AML-193 (cell line): ENCODE results near the gene CALD1.

ENCODE experiments used
- DNase-seq, 2 experiments: peaks; one replicate each; lab custom pipeline; 2025; lab: John Stamatoyannopoulos, UW

CALD1 gene

DNA sequence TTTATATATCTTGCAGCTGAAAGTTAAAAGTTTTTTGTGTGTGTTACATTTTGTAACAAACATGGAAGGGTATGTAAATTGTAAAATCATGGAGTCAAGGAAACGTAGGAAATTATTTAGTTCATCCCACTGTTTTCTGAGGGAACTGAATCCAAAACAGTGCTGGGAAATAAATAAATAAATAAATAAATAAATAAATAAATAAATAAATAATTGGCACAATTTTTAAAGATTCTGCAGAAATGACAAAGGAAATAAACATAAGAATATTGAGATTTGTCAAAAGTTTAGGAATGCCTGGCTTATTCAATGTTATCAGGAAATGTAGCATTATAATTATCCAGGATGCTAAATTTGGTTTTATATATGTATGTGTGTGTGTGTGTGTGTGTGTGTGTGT, 115.5 kb downstream of the CALD1 start:
- no peak for DNase-seq

DNA sequence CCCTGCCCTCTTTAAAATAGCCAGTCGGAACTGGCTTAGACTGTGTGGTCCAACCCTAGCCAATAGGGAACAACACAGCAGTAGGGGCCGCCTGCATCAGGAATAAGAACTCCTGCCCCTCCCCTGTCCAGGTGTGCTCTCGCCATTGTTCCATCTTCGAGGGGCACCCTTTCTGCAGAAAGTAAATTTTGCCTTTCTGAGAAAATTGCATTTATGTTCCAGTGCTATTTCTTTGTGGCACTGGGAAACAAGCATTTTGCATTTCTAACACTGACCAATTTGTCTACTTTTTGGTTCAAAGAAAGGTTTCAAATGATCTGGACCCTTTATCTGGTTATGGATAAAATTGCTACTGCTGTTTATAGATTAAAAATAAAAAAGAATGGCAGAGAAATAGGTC, 116.6 kb downstream of the CALD1 start:
- DNase-seq: no peak

DNA sequence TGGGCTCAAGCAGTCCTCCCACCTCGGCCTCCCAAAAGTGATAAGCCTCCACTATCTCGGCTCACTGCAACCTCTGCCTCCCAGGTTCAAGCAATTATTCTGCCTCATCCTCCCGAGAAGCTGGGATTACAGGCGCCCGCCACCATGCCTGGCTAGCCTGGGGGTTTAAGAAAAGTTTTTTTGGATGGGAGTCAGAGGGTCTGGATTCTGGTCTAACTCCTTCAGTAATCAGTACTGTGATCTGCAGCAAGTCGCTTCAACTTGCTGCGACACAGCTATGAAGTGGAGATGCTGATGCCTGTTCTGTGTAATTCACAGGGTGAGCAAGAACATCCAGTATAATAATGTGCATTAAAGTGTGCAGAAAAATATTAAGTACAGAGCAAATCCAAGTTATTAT, 118.5 kb downstream of the CALD1 start:
- no peak for DNase-seq

DNA sequence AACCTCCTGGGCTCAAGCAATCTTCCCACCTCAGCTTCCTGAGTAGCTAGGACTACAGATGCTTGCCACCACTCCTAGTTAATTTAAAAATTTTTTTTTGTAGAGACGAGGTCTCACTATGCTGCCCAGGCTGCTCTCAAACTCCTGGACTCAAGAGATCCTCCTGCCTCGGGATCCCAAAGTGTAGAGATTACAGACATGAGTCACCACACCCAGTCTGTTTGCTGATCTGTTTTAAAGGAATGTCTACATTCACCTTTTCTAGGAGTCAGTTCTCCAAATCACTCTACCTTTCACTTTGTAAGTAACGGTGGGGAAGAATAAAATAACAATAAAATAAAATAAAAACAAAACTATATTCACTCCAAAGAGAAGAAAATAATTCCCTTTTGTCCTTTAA, 120.3 kb downstream of the CALD1 start:
- DNase-seq: no peak

DNA sequence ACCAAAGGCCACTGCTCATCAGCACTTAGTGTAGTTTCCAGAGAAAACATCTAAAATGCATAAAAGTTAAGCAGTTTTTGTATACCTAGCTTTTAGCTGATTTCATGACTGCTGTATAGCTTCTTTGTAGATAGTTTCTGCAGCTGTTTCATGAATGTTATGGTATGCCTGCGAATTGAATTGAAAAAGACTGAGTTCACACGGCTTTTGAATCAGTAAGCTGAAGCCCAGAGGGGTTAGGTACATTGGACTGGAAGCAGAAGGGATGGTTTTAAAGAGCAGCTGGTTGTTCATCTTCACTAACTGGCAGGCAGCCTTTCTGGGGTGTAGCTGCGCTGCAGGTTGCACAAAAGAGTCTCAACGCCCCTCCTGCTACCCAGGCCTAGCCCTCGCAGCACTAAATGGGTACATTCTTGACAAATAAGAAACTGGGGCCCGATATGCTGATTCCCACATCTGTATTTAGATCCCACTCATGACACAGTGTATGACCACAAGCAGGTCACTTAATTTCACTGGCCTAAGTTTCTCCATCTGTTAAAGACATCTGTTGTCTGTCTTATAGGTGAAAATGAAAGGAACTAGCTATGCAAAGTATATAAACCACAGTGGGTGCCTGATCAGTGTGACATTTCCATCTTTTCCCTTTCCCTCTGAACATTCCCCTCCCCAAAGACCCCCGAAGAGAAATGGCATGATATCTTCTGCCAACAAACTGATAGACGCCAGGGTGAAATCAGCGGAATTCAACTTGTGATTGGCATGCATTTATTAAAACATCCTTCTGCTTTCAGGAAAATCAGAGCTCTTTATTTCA, 120.9 kb downstream of the CALD1 start:
- no peak for DNase-seq

DNA sequence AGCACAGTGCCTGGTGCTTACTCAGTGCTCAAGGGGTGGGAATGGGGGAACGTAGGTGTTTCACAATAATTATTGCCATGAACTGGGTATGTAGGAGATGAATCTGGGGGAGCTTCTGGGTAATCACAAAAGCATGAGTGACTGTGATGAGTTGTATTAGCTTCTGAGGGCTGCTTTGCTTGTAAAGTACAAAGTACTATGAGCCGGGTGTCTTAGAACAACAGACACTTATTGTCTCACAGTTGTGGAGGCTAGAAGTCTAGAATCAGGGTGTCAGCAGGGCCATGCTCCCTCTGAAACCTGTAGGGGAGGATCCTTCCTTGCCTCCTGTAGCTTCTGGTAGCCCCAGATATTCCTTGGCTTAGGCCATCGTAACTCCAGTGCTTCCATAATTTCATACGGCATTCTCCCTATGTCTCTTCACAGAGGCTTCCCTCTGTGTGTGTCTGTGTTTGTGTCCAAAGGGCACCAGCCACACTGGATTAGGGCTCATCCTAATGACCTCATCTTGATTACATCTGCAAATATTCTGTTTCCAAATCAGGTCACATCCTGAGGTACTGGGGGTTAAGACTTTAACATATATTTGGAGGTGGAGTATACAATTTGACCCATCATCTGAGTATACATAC, 122.1 kb downstream of the CALD1 start:
- DNase-seq: no peak

DNA sequence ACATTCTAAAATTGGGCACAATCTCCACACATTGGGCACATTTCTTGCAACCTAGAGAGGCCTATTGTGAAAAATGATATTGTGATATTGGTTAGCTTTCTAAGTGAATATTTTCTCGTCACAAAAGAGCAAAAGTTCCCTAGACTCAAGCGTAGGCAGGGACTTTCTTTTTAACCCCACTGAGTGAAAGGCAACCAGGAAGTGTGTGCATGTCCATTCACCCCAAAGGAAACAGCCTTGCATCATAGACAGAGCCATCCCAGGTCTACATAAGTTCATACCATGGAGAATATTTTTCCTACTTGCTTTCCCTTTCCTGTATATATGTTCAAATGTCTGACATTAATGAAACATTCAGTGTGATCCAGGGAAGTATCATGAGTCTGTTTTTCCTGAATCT, 122.6 kb downstream of the CALD1 start:
- no peak for DNase-seq

DNA sequence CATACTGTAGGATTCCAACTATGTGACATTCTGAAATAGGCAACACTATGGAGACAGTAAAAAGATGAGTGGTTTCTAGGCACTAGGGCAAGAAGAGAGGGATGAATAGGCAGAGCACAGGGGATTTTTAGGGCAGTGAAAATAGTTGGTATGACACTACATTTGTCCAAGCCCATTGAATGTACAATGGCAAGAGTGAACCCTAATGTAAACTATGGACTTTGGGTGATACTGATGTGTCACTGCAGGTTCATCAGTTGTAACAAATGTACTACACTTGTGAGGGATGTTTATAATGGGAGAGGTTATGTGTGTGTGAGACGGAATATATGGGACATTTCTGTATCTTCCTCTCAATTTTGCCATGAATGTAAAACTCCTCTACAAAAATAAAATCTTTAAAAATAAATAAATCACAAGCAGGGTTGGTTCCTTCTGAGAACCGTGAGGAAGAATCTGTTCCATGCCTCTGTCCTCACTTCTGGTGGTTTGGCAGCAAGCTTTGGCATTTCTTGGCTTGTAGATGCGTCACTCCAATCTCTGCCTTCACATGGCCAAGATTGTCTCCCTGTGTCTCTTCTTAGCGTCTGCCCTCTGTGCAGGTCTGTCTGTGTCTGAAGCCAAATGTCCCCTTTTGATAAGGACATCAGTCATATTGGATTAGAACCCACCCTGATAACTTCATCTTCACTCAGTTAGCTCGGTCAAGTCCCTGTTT, 123.8 kb downstream of the CALD1 start:
- DNase-seq: no peak

DNA sequence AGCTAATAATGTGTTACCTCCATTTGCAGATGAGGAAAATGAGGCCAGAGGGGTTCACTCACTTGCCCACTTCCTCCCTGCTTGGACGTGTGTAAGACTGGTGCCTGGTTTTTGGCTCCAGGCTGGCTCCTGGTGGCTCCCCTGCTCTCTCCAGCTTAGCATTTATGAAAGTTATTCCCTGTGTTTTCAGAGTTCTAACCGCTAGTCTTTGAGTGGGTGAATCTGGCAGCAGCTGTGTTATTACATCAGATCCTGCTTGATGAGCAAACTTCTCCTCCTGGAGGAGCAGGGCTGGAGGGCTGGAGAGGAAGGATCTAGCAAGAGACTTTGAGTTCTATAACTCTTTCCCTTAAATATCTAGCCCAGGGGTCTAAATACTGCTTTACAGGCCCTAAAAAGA, 125.9 kb downstream of the CALD1 start:
- no peak for DNase-seq

DNA sequence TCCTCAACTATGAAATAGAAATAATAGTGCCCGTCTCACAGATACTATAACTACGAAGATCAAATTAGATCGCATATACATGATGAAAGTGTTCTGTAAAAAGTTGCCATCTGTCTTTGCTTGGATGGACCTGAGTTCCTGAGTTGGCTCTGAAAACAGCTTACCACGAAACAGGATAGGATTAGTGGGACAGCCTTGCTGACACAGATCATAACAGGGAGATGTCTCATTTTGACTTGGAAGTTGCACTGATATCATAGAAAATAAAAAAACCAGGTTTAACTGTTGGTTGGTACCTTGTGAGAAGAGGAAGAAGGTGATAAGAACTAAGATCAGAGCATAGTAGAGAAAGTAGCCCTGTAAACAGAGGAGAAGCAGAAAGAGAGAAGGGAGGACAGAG, 127.6 kb downstream of the CALD1 start:
- DNase-seq: no peak

DNA sequence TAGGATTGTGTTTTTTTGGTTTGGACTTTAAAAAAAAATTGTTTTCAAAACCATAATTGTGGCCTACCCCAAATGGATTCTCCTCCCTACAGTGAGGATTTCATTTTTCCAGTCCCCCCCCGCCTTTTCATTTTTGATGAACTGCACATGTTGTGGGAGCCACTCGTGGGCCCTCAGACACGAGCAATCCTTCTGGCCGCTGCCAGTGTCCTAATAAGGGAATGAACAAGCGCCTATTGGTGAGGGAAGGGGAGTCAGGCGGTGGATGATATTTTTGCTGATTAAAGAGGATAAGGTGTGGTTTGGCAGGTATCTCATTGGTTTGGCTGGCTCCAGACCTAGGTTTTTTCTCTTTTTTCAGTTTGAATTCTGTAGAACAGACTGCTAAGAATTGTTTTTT, 128.2 kb downstream of the CALD1 start:
- no peak for DNase-seq

DNA sequence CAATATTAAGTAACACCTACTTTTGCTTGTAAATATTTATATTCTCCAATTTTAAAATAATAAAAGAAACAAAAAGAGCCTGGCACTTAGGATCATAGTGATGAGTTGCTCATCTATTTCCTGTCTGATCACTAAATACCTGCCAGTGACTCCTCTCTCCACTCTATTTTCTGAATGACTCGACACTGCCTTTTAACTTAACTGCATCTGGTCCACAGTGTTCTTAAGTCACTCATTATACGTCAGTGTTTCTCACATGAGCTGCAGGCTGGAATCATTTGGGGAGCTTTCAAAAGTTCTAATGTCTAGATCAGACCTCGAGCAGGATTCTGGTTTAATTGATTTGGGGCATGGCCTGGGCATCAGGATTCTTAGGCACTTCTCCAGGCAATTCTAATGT, 128.9 kb downstream of the CALD1 start:
- DNase-seq: no peak

DNA sequence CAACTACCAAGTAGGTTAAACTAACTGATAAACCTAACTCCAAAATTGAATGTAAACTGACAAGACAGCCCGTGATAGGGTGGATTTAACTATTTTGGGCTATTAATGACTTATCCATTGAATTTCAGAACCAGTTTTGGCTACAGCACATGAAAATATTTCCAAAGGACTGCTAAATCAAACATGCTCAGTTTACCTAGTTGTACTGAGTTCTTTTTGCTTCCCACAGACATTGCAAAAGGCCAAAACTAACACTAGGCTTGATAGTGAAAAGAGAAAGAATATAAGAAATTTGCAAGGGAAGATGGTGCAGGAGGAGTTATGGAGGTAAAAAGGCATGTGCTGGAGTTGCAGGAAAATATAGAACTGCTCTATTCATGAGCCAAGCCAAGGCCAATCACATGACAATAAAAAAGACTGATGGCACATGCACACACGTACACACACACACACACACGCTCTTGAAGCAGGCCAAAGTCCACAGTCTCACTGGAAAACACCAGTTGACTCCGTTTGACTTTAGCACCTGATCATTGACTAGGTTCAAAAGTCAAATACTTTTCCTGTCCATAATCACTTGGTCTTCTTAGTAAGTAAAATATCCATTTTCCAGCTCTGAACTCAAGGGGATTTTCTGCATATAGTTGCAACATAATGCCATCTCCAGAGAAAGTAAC, 130.9 kb downstream of the CALD1 start:
- DNase-seq: no peak

DNA sequence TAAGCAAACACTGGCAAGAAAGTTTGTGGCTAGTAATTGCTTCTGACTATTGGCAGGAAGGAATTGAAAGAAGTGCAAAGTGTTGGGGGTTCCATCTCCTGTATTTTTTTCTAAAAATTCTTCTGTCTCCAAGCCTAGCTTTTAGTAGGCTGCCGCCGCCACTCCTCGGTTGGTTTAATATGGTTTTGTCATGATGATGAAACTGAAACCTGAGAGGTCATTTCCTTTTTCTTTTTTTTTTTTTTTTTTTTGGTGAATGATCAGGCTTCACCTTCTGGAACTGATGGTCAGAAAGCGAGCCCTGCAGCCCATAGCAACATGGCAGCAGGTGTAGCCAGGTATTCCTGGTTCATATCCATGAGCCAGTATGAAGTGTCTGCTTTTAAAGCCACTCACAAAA, 131.5 kb downstream of the CALD1 start:
- DNase-seq: no peak

DNA sequence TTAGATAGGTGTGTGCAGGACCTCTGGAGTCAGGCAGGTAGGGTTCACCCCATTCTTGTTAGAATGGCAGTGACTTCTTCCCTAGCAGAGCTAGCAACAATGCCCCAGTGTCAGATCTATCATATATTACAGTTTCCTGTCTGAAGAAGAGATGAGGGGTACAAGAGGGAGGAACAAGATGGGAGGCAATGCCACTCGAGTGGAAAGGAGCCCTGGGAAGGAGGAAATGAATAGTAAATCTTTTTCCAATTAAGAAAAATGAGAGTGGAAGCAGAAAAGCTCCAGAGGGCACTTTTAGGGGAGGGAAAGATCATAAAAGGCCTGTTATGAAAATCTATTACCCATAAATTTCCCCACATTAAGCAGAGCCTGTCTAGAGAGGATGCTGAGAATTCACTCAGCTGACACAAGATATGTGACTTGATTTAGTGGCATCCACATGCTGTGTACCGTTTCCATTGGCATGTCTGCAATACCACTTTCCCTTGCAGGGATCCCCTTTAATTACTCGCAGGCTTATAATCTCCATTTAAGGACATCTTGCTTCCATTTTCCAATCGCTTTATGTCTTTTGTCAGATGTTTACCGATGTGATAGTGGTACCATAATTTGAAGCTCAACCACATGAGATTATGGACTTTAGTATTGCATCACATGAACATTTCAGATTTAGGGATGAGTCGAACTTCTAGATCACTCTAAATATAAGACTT, 136.9 kb downstream of the CALD1 start:
- DNase-seq: no peak

DNA sequence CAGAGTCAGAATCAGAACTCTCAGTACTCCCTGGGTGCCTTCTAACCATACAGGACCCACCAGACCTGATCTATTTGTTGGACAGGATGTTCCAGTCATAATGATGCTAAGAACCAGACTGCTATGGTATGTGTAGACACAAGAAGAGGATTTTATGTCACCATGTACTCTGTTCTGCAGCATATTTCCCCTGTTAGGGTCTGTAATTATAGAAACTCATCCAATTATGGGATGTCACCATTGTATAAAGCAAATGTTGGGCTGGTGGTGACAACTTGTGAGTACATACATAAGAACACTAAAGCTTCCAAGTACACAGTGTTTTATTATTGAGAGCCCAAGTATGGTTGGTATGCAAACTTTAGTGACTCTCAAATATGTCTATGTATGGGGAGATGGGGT, 139.8 kb downstream of the CALD1 start:
- no peak for DNase-seq

DNA sequence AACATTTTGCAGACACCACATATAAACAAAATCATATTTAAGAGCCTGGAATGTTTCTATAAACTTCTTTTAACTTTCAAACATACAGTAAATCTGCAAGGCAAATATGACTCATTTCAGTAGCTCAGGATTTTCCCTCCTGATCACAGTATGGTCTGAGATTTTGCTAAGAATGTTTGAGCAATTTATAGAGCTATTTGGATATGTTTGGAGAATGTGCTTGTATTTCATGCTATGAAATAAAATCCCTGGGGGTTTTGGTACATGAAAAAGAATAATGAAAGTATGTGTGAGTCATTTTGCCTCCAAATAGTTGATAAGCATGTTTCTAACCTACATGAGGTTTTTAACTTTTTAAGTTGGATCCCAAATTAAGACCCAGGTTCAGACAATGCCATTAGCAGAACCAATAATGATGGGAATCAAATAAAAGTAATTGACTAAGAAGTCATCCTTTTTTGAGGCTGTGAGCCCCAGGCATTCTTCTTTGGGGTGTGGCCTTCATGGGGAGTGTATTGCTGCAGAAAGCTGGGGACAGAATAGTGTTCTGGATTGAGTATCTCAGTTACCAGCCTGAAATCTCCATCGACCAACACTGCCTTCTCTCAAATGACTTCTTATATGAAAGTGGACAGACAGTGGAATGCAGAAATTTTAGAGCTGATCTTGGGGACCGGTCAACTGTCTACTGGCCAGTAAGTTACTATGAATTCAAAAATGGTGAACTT, 140.8 kb downstream of the CALD1 start:
- no peak for DNase-seq

DNA sequence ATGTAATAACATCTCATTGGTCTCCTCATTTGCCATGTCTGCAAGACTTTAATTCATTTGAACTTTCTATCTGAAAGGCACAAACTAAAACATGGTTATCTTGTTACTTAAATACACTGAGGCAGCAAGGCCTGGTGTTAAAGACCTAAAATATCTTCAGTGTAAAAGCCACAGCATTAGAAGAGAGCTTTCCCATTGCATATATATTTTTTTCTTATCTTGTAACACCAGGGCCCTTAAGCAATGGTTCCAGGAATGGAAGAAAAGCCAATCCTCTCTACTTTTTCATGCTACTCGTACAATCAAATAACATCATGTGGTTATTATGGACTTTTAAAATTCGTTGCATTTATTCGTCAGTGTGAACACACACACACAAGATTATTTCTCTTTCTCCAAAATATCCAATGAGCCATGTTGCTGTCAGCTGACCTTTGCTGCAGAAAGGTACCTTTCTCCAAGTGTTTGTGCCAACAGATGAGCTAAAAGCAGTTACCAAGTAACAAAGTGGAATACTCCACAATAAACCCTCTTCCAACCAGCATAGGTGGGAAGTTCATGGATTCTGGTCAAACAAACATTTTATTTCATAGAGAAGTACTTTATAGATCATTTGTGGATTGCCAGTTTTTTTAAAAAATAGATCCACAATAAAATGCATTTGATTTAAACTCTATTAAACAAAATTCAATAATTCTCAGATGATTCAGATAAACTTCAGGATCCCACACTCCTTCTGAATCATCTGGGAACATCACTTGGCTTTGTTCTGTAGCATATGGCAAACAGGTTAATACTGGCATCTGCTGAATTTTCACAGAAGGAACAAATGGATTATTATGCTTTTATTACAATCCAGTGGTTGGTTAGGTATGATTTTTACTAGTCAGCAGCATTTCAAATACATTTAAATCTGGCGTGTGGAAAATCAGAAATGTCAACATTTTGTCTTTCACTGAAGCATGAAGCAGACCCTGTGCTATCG, 143.6 kb downstream of the CALD1 start:
- DNase-seq: no peak

DNA sequence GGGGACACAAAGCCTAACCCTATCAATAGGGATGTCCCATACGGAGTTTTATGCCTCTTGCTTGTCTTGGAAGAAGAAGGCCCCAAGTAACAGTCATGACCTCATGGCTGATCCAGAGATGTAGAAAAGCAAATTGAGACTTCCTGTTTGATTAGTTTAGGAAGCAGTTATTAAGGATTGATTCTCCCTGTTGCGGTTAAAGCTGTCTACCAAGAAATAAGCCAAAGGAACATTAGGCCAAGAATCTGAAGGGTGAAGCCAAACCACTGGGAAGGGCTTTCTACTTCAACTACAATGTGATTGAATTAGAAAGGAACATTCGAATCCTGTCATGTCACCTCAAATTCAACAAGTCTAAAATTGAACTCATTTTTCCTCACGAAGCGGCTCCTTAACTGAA, 146.3 kb downstream of the CALD1 start:
- DNase-seq: no peak

DNA sequence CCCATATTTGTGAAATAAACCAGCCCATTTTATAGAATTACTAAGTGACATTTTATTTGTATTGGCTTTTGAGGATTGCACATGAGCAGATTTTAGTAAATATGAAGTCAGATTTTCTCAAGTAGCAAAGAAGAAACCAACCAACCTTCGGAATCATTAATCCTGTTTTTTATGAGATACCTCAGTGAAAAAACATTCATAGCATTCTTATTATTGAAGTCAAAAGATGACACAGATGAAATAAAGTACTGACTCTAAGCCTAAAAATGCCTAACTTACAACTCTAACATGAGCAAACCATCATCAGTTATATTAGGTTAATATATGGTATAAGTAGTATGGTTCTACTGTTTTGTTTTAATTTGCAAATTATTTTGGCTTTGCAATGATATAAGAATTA, 147.0 kb downstream of the CALD1 start:
- DNase-seq: no peak
